PFSK-1 (cell line): ENCODE data around the gene SMG6.

ENCODE experiments used
- FOXP2 ChIP-seq: optimal IDR thresholded peaks from 2 replicates; pipeline ENCODE3; 2011; ENCODE audit warnings: borderline replicate concordance, control low read depth, inconsistent platforms; ENCODE audit not compliant: insufficient read depth; ENCODE audit errors: extremely low read length, extremely low read depth
- POLR2AphosphoS5 ChIP-seq: IDR thresholded peaks from 2 replicates; pipeline ENCODE4 v1.6.1; 2012; ENCODE audit warnings: low read depth, mild to moderate bottlenecking, control low read depth, low read length, moderate library complexity
- REST ChIP-seq, 2 experiments: IDR thresholded peaks; 2 replicates each; pipeline versions ENCODE4 v1.6.1 to v1.8.0; 2011 to 2012; ENCODE audit warnings: low read depth in 2 of 2, low read length in 2 of 2, control low read depth in 1 of 2, inconsistent platforms in 1 of 2, mild to moderate bottlenecking in 1 of 2, moderate library complexity in 1 of 2; ENCODE audit not compliant: insufficient read depth in 1 of 2
- SIN3A ChIP-seq: IDR thresholded peaks from 2 replicates; pipeline ENCODE4 v1.6.1; 2012; ENCODE audit warnings: mild to moderate bottlenecking, low read length, moderate library complexity, borderline replicate concordance; ENCODE audit not compliant: insufficient read depth
- TAF1 ChIP-seq: IDR thresholded peaks from 2 replicates; pipeline ENCODE4 v1.6.1; 2012; ENCODE audit warnings: low read length, control low read depth, borderline replicate concordance; ENCODE audit not compliant: insufficient read depth

Gene SMG6

GRCh38 chr17:2124391-2124790, 179.2 kb downstream of the SMG6 start:
- no peak for TF ChIP-seq REST (IDR thresholded peaks at IDR 0.05; ENCODE audit: insufficient read depth in 1 of 2, low read depth in 2 of 2, low read length in 2 of 2)
- TF ChIP-seq POLR2AphosphoS5 = no peak
- TF ChIP-seq FOXP2 = no peak
- TF ChIP-seq SIN3A = no peak
- no peak for TF ChIP-seq TAF1

- TF ChIP-seq SIN3A = peak; percentile 85; the same call in 1 of the 2 replicates
- peak; percentile 48; the same call in 1 of the 2 replicates for TF ChIP-seq POLR2AphosphoS5
- TF ChIP-seq TAF1 = peak; percentile 56; the same call in 1 of the 2 replicates
- TF ChIP-seq REST (IDR thresholded peaks at IDR 0.05; ENCODE audit: insufficient read depth in 1 of 2, low read depth in 2 of 2, low read length in 2 of 2) = no peak
- peak; percentile 49 for TF ChIP-seq FOXP2
Measured at GRCh38 chr17:2123375-2124251, 180.0 kb downstream of the SMG6 start.

GRCh38 chr17:2122641-2123302, 180.8 kb downstream of the SMG6 start:
- TF ChIP-seq SIN3A (peak; percentile 73; the same call in 1 of the 2 replicates), POLR2AphosphoS5 (no peak; the same call in 1 of the 2 replicates), TAF1 (peak; percentile 43; the same call in 1 of the 2 replicates), FOXP2 (peak; percentile 76), REST (IDR thresholded peaks at IDR 0.05; ENCODE audit: insufficient read depth in 1 of 2, low read depth in 2 of 2, low read length in 2 of 2) (0 out of 4 replicates have a peak, but pooled peaks of 1 of the 2 experiments have one; percentile 32)

GRCh38 chr17:2120586-2121335, 182.8 kb downstream of the SMG6 start:
- TF ChIP-seq REST (IDR thresholded peaks at IDR 0.05; ENCODE audit: insufficient read depth in 1 of 2, low read depth in 2 of 2, low read length in 2 of 2) (no peak), TAF1 (no peak), FOXP2 (no peak), SIN3A (no peak), POLR2AphosphoS5 (no peak)
